ENCODE results near the gene OR1I1. TPM values are rescaled to one million over a fixed set of nuclear protein-coding genes. Genes with fewer than 3 reads are reported as not detected.
A peak's percentile ranks its signal among the peaks of the same experiment; 100 is the strongest.

The OR1I1 gene
- total and polyA plus RNA-seq, 3 donors from 2014 or later = not detected

DNA sequence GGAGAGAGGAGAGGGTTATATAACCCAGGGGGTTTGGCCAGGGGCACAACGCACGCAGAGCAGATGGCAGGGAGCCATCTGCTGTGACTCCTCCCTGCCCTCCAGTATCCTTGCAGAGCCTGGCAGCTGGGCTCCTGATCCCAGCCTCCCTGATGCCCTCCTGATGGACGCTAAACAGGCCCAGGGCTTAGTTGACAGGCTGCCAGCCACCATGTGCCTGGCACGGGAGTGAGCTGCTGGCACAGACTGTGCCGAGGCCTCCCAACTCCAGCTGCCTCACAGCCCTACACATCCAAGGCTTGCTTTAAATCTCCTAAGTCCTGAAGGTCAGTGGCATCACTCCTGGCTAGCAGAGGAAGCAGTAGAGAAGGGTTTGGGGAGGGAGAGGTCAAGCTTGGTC is 41.9 kb downstream of the OR1I1 start:
- Histone ChIP-seq H3K27me3 (no peaks in the 10 kb centered on the region), H3K9me3 (no peaks in the 10 kb centered on the region), H3K4me3 (no peak overlapping the region), H3K36me3 (ENCODE audit: low read depth, missing control alignments) (no peaks in the 10 kb centered on the region), H3K27ac (peak overlapping the region; percentile 82 to 96), H3K4me1 (peaks cover 14% of the 10 kb centered on the region)
- WGBS, 2 donors = 26 to 57% methylated on average over 4 of the region's 5 CpGs
- DNase-seq = peak; percentile 84
- intact Hi-C loops (cut with DNase I; ENCODE audit: low total_unique reads) = no loop called here
- TF ChIP-seq, protein P1, sequence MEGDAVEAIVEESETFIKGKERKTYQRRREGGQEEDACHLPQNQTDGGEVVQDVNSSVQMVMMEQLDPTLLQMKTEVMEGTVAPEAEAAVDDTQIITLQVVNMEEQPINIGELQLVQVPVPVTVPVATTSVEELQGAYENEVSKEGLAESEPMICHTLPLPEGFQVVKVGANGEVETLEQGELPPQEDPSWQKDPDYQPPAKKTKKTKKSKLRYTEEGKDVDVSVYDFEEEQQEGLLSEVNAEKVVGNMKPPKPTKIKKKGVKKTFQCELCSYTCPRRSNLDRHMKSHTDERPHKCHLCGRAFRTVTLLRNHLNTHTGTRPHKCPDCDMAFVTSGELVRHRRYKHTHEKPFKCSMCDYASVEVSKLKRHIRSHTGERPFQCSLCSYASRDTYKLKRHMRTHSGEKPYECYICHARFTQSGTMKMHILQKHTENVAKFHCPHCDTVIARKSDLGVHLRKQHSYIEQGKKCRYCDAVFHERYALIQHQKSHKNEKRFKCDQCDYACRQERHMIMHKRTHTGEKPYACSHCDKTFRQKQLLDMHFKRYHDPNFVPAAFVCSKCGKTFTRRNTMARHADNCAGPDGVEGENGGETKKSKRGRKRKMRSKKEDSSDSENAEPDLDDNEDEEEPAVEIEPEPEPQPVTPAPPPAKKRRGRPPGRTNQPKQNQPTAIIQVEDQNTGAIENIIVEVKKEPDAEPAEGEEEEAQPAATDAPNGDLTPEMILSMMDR (IDR thresholded peaks at IDR 0.05) = no peak
- TF ChIP-seq POLR2A (IDR thresholded peaks at IDR 0.05) = no peak

DNA sequence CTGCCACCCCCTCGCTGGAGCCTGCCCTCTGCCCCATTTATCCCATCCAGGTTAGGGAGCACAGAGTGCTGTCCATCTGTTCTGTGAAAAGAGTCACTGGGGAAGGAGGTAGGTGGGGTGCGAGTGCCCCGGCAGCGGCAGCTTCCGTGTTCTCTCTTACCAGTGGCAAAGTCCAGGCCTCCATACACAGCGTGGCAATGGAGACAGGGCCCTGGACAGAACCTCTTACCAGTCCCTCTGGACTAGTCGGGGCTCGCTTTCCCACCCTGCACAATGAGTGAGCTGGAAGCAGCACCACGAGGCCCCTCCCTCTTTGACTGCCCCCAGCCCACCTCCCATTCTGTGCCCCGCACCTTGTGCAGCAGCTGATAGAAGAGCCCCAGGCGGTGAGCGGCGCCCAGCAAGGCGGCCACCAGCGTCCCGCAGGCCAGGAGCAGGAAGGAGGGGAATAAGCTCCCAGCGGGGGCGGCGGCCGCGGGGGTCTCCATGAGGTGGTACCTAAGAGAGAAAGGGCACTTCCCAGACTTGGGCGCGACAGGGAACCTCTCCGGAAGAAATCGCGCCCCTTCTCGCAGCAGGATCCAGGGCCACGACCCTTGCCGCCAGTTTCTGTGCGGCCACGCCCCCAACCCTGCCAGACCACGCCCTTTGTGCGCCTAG is 42.7 kb downstream of the OR1I1 start:
- intact Hi-C loops (cut with DNase I; ENCODE audit: low total_unique reads) = no loop called here
- TF ChIP-seq, protein P1 (IDR thresholded peaks at IDR 0.05) = no peak
- TF ChIP-seq POLR2A (IDR thresholded peaks at IDR 0.05) = no peak
- H3K4me1 ChIP-seq = peaks cover 14% of the 10 kb centered on the region

DNA sequence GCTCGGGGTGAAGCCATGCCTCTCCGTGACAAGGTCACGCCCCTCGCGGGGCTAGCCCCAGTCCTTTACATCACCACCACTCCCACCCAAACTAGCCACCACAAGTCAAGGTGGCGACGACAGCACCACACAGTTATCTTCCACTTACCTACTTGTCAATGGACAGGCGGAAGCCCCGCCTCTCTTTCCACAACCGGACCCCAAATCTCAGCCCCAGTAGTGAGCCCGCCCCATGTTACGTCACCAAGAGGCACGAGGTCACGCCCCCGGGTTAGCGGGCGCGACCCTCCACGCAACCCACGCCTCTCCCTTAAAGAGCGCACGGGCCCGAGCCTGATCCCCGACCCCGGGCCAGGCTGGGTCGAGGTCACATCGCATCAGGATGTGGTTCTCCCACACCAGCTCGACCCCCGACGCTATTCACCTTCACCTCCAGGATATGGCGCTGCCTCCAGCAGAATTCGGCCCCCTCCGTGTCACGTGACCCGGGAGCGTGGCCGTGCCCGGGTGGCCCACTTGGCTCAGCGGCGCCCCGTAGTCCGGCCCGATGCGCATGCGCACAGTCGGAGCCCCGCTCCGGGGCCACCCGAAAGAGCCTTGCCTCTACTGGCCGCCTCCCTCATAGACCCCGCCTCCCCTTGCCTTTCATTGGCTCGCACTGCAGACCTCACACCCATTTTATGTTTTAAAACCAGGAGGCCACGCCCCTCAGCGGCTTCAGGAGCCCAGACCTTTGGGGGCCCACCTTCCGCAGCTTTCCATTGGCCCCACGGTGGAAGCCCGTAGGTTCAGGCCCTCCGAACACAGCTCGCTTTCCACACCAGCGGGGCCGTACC is 43.4 kb downstream of the OR1I1 start:
- H3K4me3 ChIP-seq = peak overlapping the region; percentile 70 to 89
- H3K27ac ChIP-seq = peak overlapping the region; percentile 82 to 96
- intact Hi-C loops (cut with DNase I; ENCODE audit: low total_unique reads) = no loop called here
- no peaks in the 10 kb centered on the region for H3K9me3 ChIP-seq
- TF ChIP-seq, protein P1 (IDR thresholded peaks at IDR 0.05) = peak in 2 of 3 experiments; percentile 31 to 44
- no peak for TF ChIP-seq POLR2A (IDR thresholded peaks at IDR 0.05)
- WGBS, 2 donors = 0 to 1% methylated on average over 39 to 61 of the region's 61 CpGs
- H3K4me1 ChIP-seq = peaks cover 14% of the 10 kb centered on the region
- H3K36me3 ChIP-seq (ENCODE audit: low read depth, missing control alignments) = no peaks in the 10 kb centered on the region
- peak; percentile 99 for DNase-seq
- H3K27me3 ChIP-seq = no peaks in the 10 kb centered on the region

More for the DNA sequence above, 42.7 kb downstream of the OR1I1 start:
- Histone ChIP-seq H3K36me3 (ENCODE audit: low read depth, missing control alignments) (no peaks in the 10 kb centered on the region), H3K27ac (peak overlapping the region; percentile 82 to 96), H3K4me3 (peak overlapping the region; percentile 70 to 89), H3K27me3 (no peaks in the 10 kb centered on the region), H3K9me3 (no peaks in the 10 kb centered on the region)
- 2 to 9% methylated on average over 6 to 23 of the region's 33 CpGs for WGBS, 2 donors
- peak; percentile 42 for DNase-seq

DNA sequence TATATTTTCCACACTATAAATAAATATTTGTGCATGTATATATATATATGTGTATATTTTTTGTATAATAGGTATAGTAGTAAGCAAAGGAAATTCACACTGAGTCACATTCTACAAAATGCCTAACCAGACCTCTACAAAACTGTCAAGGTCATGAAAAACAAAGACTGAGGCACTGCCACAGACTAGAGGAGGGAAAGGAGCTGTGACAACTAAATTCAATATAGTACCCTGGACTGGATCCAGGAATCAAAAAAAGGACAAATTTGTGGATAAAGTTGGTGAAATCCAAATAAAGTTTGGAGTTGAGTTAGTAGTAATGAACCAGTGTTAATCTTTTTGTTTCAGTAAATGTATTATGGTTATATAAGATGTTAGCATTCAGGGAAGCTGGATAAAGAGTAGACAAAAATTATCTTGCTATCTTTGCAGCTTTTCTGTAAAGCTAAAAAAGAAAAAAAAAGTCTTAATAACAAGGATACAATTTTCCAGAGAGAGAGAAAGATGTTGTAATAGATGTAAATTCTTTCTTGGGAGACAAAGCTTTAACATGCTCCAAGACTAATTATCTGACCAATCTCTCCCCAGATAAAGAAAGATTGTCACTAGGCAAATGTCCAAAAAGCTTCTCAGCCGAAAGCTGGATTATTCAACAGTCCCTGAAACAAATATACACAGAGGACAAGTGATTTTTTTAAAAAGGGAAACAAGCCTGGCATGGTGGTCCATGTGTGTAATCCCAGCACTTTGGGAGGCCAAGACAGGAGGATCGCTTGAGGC is 44.3 kb downstream of the OR1I1 start:
- no peaks in the 10 kb centered on the region for H3K27me3 ChIP-seq
- H3K36me3 ChIP-seq (ENCODE audit: low read depth, missing control alignments) = no peaks in the 10 kb centered on the region
- intact Hi-C loops (cut with DNase I; ENCODE audit: low total_unique reads) = no loop called here
- no peak for DNase-seq
- H3K4me3 ChIP-seq = peak overlapping the region; percentile 70 to 89
- peaks cover 14% of the 10 kb centered on the region for H3K4me1 ChIP-seq
- 63 to 66% methylated on average over 2 of the region's 2 CpGs for WGBS, 2 donors
- no peak for TF ChIP-seq POLR2A (IDR thresholded peaks at IDR 0.05)
- TF ChIP-seq, protein P1 (IDR thresholded peaks at IDR 0.05) = no peak
- H3K27ac ChIP-seq = peak overlapping the region in 1 of 2 donors; percentile 96
- H3K9me3 ChIP-seq = no peaks in the 10 kb centered on the region

Data from testis (tissue), 3 donors.